Neural cell (in vitro differentiated cells): ENCODE measurements around the gene PTPN18. TPM values are rescaled to one million over a fixed set of nuclear protein-coding genes. Genes with fewer than 3 reads are reported as not detected.

ENCODE experiments used
- H2AFZ ChIP-seq: fragments of 200-600, 300-800 bp; sonication (generic), shearing (Covaris generic); 2 replicates; pipeline ENCODE4 v1.6.0; 2014; ENCODE audit warnings: low read depth, mild to moderate bottlenecking, antibody characterized with exemption, low read length, moderate library complexity
- H3F3A ChIP-seq: fragments of 200-600 bp; shearing (Covaris generic); 2 replicates; pipeline ENCODE4 v1.6.1; 2016; ENCODE audit warnings: mild to moderate bottlenecking, moderate library complexity, mixed read lengths, antibody characterized with exemption, low read length; ENCODE audit not compliant: insufficient read depth, poor library complexity, severe bottlenecking
- H3K27ac ChIP-seq: fragments of 200-600, 300-800 bp; sonication (generic), shearing (Covaris generic); 2 replicates; pipeline ENCODE4 v1.5.1; 2014; ENCODE audit warnings: mild to moderate bottlenecking, low read length, moderate library complexity
- H3K27me3 ChIP-seq: fragments of 300-800, 200-600 bp; sonication (generic), shearing (Covaris generic); 2 replicates; pipeline ENCODE4 v1.6.0; 2014; ENCODE audit warnings: mild to moderate bottlenecking, low read depth, low read length, moderate library complexity; ENCODE audit not compliant: insufficient read depth
- H3K36me3 ChIP-seq: fragments of 300-800, 200-600 bp; sonication (generic), shearing (Covaris generic); 2 replicates; pipeline ENCODE4 v1.5.1; 2014; ENCODE audit warnings: mild to moderate bottlenecking, antibody characterized with exemption, low read length, moderate library complexity; ENCODE audit not compliant: insufficient read depth
- H3K4me2 ChIP-seq: fragments of 300-800, 200-600 bp; sonication (generic), shearing (Covaris generic); 2 replicates; pipeline ENCODE4 v1.6.0; 2014; ENCODE audit warnings: mild to moderate bottlenecking, low read length
- H3K4me3 ChIP-seq: fragments of 300-800, 200-600 bp; sonication (generic), shearing (Covaris generic); 2 replicates; pipeline ENCODE4 v1.5.1; 2014; ENCODE audit warnings: mild to moderate bottlenecking, low read length, moderate library complexity
- H3K79me2 ChIP-seq: fragments of 200-600 bp; shearing (Covaris generic); replicated peaks from 2 replicates; pipeline ENCODE4 v1.6.0; 2014; ENCODE audit warnings: mild to moderate bottlenecking, low read length, moderate library complexity; ENCODE audit not compliant: insufficient read depth
- H3K9ac ChIP-seq: fragments of 300-800, 200-600 bp; sonication (generic), shearing (Covaris generic); 2 replicates; pipeline ENCODE4 v1.6.1; 2016; ENCODE audit warnings: mild to moderate bottlenecking, low read length, mixed read lengths
- H3K9me2 ChIP-seq: fragments of 200-600 bp; shearing (Covaris generic); 2 replicates; pipeline ENCODE4 v1.6.1; 2016; ENCODE audit warnings: mild to moderate bottlenecking, low read length, mixed read lengths; ENCODE audit not compliant: insufficient read depth
- H3K9me3 ChIP-seq: fragments of 200-600, 300-800 bp; sonication (generic), shearing (Covaris generic); 2 replicates; pipeline ENCODE4 v1.6.1; 2016; ENCODE audit warnings: mild to moderate bottlenecking, mixed run types, low read length, moderate library complexity, mixed read lengths
- H4K20me1 ChIP-seq: fragments of 200-600 bp; shearing (Covaris generic); 2 replicates; pipeline ENCODE4 v1.6.1; 2016; ENCODE audit warnings: mild to moderate bottlenecking, mixed run types; ENCODE audit not compliant: insufficient read depth
- EP300 ChIP-seq: fragments of 450-650 bp; conservative IDR thresholded peaks from 2 replicates; pipeline ENCODE4 v1.6.1; 2014; ENCODE audit warnings: antibody characterized with exemption, mild to moderate bottlenecking, moderate library complexity; ENCODE audit not compliant: poor library complexity, severe bottlenecking
- EZH2 ChIP-seq: fragments of 200-600, 300-800 bp; shearing (Covaris generic), sonication (generic); IDR thresholded peaks from 2 replicates; pipeline ENCODE4 v1.6.1; 2014; ENCODE audit warnings: antibody characterized with exemption, low read length, borderline replicate concordance, mild to moderate bottlenecking; ENCODE audit not compliant: insufficient read depth, poor library complexity, severe bottlenecking
- MXI1 ChIP-seq: fragments of 450-650 bp; conservative IDR thresholded peaks from 2 replicates; pipeline ENCODE4 v1.6.1; 2014; ENCODE audit warnings: antibody characterized with exemption, mild to moderate bottlenecking; ENCODE audit not compliant: poor library complexity, severe bottlenecking
- POLR2AphosphoS5 ChIP-seq: IDR thresholded peaks from 2 replicates; pipeline ENCODE4 v1.6.1; 2012
- RAD21 ChIP-seq: fragments of 450-650 bp; conservative IDR thresholded peaks from 2 replicates; pipeline ENCODE4 v1.6.1; 2014; ENCODE audit warnings: antibody characterized with exemption, mild to moderate bottlenecking, moderate library complexity
- SMC3 ChIP-seq: fragments of 450-650 bp; conservative IDR thresholded peaks from 2 replicates; pipeline ENCODE4 v1.6.1; 2014; ENCODE audit warnings: antibody characterized with exemption, mild to moderate bottlenecking, moderate library complexity; ENCODE audit not compliant: poor library complexity
- TAF1 ChIP-seq: IDR thresholded peaks from 2 replicates; pipeline ENCODE4 v1.6.1; 2012; ENCODE audit warnings: low read depth
- polyA plus RNA-seq: library from polyadenylated mRNA; depleted of rRNA; stranded (reverse); fragments of >200 nt; gene quantifications from 2 replicates; pipeline ENCODE4 v1.2.3, GENCODE V29; 2014
- TF ChIP-seq, protein P1 (sequence below): fragments of 450-650 bp; IDR thresholded peaks from 2 replicates; pipeline ENCODE4 v1.5.1; 2014; ENCODE audit warnings: antibody characterized with exemption, mild to moderate bottlenecking, moderate library complexity; ENCODE audit not compliant: poor library complexity, severe bottlenecking
- TF ChIP-seq, protein P2 (sequence below): IDR thresholded peaks from 2 replicates; pipeline ENCODE4 v1.6.1; 2012; ENCODE audit warnings: borderline replicate concordance

Gene PTPN18
- polyA plus RNA-seq, 1 donor from 2014 or later = 13.3 TPM

- no peaks in the 10 kb centered on the region for H3K79me2 ChIP-seq
- no peak overlapping the region for H3K4me2 ChIP-seq
- H3K27me3 ChIP-seq = no peaks in the 10 kb centered on the region
- no peak overlapping the region for H3K9ac ChIP-seq
- H3K9me2 ChIP-seq = no peaks in the 10 kb centered on the region
- TF ChIP-seq SMC3 (no peak), RAD21 (no peak), EP300 (no peak), TAF1 (no peak), MXI1 (no peak), EZH2 (no peak), POLR2AphosphoS5 (no peak)
- TF ChIP-seq, protein P1, sequence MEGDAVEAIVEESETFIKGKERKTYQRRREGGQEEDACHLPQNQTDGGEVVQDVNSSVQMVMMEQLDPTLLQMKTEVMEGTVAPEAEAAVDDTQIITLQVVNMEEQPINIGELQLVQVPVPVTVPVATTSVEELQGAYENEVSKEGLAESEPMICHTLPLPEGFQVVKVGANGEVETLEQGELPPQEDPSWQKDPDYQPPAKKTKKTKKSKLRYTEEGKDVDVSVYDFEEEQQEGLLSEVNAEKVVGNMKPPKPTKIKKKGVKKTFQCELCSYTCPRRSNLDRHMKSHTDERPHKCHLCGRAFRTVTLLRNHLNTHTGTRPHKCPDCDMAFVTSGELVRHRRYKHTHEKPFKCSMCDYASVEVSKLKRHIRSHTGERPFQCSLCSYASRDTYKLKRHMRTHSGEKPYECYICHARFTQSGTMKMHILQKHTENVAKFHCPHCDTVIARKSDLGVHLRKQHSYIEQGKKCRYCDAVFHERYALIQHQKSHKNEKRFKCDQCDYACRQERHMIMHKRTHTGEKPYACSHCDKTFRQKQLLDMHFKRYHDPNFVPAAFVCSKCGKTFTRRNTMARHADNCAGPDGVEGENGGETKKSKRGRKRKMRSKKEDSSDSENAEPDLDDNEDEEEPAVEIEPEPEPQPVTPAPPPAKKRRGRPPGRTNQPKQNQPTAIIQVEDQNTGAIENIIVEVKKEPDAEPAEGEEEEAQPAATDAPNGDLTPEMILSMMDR = no peak
- TF ChIP-seq, protein P2, sequence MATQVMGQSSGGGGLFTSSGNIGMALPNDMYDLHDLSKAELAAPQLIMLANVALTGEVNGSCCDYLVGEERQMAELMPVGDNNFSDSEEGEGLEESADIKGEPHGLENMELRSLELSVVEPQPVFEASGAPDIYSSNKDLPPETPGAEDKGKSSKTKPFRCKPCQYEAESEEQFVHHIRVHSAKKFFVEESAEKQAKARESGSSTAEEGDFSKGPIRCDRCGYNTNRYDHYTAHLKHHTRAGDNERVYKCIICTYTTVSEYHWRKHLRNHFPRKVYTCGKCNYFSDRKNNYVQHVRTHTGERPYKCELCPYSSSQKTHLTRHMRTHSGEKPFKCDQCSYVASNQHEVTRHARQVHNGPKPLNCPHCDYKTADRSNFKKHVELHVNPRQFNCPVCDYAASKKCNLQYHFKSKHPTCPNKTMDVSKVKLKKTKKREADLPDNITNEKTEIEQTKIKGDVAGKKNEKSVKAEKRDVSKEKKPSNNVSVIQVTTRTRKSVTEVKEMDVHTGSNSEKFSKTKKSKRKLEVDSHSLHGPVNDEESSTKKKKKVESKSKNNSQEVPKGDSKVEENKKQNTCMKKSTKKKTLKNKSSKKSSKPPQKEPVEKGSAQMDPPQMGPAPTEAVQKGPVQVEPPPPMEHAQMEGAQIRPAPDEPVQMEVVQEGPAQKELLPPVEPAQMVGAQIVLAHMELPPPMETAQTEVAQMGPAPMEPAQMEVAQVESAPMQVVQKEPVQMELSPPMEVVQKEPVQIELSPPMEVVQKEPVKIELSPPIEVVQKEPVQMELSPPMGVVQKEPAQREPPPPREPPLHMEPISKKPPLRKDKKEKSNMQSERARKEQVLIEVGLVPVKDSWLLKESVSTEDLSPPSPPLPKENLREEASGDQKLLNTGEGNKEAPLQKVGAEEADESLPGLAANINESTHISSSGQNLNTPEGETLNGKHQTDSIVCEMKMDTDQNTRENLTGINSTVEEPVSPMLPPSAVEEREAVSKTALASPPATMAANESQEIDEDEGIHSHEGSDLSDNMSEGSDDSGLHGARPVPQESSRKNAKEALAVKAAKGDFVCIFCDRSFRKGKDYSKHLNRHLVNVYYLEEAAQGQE = no peak
- H3K36me3 ChIP-seq = no peaks in the 10 kb centered on the region
- H3K9me3 ChIP-seq = no peaks in the 10 kb centered on the region
- H2AFZ ChIP-seq = no peak overlapping the region
- no peak overlapping the region for H3K4me3 ChIP-seq
- no peaks in the 10 kb centered on the region for H4K20me1 ChIP-seq
- H3F3A ChIP-seq = no peaks in the 10 kb centered on the region
- no peak overlapping the region for H3K27ac ChIP-seq
Measured at GRCh38 chr2:130319536-130319935, 36.3 kb upstream of the PTPN18 start.

DNA sequence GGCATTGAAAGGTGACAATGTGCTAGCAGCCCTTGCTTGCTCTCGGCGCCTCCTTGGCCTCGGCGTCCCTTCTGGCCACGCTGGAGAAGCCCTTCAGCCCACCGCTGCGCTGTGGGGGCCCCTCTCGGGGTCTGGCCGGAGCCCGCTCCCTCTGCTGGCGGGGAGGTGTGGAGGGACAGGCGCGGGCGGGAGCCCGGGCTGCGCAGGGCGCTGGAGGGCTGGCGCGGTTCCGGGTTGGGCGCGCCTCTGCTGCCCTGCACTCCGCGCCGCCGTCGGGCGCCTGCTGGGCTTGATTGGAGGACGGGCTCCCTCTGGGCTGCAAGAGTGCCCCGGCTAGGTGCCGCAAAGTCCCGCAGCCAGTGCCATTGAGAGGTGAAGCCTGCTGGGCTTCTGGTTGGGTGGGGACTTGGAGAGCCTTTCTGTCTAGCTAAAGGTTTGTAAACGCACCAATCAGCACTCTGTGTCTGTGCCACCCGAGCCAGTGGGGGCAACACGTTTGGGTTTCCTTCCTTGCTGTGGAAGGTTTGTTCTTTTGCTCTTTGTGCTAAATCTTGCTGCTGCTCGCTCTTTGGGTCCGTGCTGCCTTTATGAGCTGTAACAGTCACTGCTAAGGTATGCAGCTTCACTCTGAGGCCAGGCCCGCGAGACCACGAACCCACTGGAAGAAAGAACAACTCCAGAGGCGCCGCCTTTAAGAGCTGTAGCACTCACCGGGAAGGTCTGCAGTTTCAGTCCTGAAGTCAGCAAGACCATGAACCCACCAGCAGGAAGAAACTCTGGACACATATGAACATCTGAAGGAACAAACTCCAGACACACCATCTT lies 27.9 kb upstream of the PTPN18 start:
- Histone ChIP-seq H3K4me3 (no peak overlapping the region), H3K9me3 (no peaks in the 10 kb centered on the region), H3F3A (no peaks in the 10 kb centered on the region), H3K79me2 (no peaks in the 10 kb centered on the region), H3K4me2 (no peak overlapping the region), H3K9me2 (no peaks in the 10 kb centered on the region), H3K27me3 (no peaks in the 10 kb centered on the region), H3K27ac (no peak overlapping the region), H3K36me3 (no peaks in the 10 kb centered on the region), H2AFZ (no peak overlapping the region), H3K9ac (no peak overlapping the region), H4K20me1 (no peaks in the 10 kb centered on the region)
- no peak for TF ChIP-seq EZH2
- no peak for TF ChIP-seq POLR2AphosphoS5
- TF ChIP-seq, protein P2 = no peak
- no peak for TF ChIP-seq MXI1
- TF ChIP-seq EP300 = no peak
- TF ChIP-seq RAD21 = no peak
- TF ChIP-seq, protein P1 = no peak
- no peak for TF ChIP-seq TAF1
- no peak for TF ChIP-seq SMC3
